ENCODE data around the gene TIMP2. TPM values are rescaled to one million over a fixed set of nuclear protein-coding genes. Genes with fewer than 3 reads are reported as not detected.
"Not testable (repeated sequence)": the region's sequence is repeated elsewhere in the genome, so short reads cannot be mapped to it uniquely, and the experiment has no call there.

The TIMP2 gene
- polyA plus RNA-seq, 3 donors, result 150 to 170 (median 150) TPM

- DNase-seq (ENCODE audit: extremely low read depth in 1 of 11, low read depth in 9 of 11, low spot score in 4 of 11), result no peak
These were observed 5.2 kb downstream of the TIMP2 start for GRCh38 chr17:78919861-78920450.

DNA sequence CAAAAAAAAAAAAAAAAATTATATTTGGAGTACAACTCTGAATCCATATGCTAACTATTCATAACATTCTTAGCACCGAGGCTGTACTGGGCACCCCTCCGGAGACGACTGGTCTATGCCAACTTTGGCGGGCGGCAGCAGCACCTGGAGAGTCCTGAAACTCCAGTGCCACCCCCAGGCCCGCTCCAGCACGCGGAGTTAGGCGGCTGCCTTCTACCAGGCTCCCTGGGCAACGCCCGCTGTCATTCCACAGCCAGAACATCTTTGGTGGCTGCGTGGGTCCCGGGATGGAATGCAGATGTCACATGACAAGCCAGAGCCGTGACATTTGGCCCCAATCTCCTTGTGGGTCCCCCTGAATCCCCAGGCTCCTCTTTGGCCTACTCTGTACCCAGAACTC is 6.2 kb downstream of the TIMP2 start:
- no peak for DNase-seq (ENCODE audit: extremely low read depth in 1 of 11, low read depth in 9 of 11, low spot score in 4 of 11)

DNA sequence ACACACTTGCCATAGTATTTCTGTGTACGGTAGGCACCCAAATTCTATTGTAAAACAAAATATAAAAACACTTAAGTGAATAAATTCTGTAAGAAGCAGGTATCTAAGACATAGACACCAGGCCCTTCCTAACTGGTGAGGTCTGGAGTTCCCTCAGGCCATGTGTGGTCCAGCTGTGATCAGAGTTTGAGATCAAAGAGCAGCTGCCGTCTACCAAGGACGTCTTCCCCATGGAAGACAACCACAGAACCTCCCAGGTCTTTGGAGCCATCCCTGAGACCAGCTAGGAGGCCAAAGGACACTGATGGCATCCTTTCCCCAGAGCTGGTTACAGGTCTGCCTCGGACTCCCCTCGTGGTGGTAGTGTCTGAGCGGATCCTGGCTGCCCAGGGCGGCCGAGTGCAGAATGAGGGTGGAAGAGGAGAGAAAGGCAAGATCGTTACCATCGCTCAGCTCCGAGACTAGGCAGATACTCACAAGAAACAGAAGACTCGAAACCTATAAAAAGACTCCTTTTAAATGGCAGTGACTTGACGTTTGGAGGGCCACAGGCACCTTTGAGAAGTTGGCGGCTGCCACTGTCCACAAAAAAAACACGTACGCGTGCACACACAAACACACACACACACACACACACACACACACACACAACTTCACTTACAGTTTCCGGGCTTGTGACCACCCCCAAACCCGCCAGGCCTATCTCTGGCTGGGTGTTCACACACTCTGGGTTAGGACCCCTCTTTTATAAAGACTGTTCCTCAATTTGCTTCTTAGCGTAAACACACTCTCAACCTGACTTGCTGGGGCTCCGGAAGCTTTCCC is 7.5 kb downstream of the TIMP2 start:
- DNase-seq (ENCODE audit: extremely low read depth in 1 of 11, low read depth in 9 of 11, low spot score in 4 of 11), result no peak

DNA sequence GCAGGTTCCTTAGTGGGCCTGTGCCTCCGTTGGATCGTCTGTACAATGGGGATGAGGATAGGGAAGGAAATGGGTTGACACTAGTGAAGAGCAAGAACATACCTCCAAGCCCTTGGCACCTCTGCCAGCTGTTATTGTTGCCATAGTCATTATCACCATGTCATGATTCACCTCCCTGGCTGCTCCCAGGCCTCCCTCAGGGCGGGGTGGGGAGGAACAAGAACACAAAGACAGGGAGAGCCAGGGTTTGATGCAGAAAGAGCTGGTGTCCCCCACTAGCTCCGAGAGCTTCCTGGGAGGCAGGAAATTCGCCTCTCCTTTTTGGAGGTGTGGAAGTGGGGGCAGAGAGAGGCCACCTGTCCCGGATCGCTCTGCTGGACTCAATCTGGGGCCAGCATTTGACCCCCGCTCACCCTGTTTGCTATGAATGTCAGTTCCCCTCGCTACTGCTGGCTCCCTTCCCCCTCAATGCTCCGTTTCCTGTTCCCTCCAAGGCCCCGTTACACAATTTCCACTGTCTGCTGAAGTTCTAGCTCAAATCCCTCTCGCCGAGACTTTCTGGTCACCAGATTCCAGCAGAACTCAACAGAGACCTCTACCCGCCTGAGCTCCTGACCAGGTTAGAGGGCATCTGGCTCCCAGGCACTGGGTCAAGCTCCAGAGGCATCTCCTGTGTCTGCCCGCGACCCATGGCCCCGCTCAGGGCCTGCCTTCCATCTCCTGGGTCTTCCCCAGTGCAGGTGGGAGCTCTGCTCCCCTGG is 9.1 kb downstream of the TIMP2 start:
- no peak for DNase-seq (ENCODE audit: extremely low read depth in 1 of 11, low read depth in 9 of 11, low spot score in 4 of 11)

DNA sequence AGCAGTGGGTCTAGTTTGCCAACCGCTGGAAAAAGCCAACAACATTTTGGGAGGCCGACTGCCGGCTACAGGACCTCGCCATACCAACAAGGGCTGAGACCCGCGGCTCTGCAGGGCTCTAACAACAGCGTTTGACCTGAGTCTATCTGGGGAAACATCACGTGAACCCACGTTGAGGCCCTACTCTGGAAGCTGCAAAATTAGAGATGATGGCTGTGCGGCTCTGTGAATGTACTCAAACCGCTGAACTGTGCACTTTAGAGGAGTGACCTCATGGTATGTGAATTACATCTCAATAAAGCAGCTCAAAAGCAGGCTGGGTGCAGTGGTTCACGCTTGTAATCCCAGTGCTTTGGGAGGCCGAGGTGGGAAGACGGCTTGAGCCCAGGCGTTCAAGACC is 12.1 kb downstream of the TIMP2 start:
- DNase-seq (ENCODE audit: extremely low read depth in 1 of 11, low read depth in 9 of 11, low spot score in 4 of 11), result no peak

GRCh38 chr17:78912082-78912481 is 13.1 kb downstream of the TIMP2 start:
- no peak for DNase-seq (ENCODE audit: extremely low read depth in 1 of 11, low read depth in 9 of 11, low spot score in 4 of 11)

DNA sequence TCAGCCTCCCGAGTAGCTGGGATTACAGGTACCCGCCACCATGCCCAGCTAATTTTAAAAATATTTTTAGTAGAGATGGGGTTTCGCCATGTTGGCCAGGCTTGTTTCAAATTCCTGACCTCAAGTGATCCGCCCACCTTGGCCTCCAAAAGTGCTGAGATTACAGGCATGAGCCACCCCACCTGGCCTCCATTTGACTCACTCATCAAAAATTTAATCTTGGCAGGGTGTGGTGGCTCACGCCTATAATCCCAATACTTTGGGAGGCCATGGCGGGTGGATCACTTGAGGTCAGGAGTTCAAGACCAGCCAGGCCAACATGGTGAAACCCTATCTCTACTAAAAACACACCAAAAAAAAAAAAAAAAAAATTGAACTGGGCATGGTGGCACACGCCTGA is 13.6 kb downstream of the TIMP2 start:
- not testable (repeated sequence) for DNase-seq (ENCODE audit: extremely low read depth in 1 of 11, low read depth in 9 of 11, low spot score in 4 of 11)

GRCh38 chr17:78910497-78911284 is 14.5 kb downstream of the TIMP2 start:
- no peak for DNase-seq (ENCODE audit: extremely low read depth in 1 of 11, low read depth in 9 of 11, low spot score in 4 of 11)

DNA sequence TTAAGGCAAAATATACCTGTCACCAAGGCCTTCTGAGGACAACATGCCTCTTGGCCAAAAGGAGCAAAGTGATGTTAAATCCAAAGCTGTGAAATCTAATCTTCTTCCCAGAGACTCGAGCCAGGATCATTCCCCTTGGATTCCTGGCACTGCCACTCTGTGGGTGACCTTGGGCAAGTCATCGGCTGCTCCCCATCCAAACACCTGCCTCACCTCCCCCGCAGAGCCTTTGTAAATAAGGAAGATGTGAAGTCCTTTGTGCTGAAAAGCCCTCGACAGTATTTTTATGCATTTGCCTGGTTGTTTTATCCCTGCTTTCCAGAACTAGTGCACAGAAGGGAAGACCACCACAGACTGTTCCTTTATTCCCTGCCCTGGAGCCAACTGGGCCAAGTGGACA is 16.8 kb downstream of the TIMP2 start:
- DNase-seq (ENCODE audit: extremely low read depth in 1 of 11, low read depth in 9 of 11, low spot score in 4 of 11), result no peak

- DNase-seq (ENCODE audit: extremely low read depth in 1 of 11, low read depth in 9 of 11, low spot score in 4 of 11), result no peak
These were observed 19.6 kb downstream of the TIMP2 start for GRCh38 chr17:78905541-78905940.

DNA sequence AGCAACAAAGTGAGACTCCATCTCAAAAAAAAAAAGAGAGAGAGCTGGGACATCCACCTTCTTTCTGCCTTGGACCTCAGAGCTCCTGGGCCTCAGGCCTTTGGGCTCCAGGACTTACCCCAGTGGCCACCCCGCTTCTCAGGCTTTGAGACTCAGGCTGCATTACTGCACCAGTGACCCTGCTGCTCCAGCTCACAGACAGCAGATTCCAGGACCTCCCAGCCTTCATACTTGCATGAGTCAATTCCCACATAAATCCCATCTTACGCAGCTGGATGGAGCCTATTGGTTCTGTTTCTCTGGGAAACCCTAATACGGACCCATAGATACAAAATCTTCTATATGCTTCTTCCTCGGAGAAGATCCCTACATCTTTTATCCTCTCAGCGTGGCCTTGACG is 20.1 kb downstream of the TIMP2 start:
- no peak for DNase-seq (ENCODE audit: extremely low read depth in 1 of 11, low read depth in 9 of 11, low spot score in 4 of 11)

DNA sequence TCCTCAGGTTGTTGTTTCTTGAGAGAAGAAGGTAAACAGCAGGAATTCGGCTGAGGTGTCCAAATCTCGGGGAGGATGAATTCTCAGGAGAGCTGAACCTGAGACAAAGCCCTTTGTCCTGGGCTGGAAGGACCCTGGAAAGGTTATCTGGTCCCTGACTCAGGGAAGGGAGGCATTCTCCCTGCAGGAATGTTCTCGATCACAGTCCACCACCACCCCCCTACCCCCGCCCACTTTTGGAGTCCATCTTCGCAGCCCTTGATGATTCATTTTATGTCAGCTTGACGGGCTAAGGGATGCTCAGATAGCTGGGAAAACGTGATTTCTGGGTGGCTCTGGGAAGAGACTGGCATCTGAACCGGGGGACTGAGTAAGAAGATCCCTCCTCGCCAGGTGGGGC is 20.8 kb downstream of the TIMP2 start:
- no peak for DNase-seq (ENCODE audit: extremely low read depth in 1 of 11, low read depth in 9 of 11, low spot score in 4 of 11)

DNA sequence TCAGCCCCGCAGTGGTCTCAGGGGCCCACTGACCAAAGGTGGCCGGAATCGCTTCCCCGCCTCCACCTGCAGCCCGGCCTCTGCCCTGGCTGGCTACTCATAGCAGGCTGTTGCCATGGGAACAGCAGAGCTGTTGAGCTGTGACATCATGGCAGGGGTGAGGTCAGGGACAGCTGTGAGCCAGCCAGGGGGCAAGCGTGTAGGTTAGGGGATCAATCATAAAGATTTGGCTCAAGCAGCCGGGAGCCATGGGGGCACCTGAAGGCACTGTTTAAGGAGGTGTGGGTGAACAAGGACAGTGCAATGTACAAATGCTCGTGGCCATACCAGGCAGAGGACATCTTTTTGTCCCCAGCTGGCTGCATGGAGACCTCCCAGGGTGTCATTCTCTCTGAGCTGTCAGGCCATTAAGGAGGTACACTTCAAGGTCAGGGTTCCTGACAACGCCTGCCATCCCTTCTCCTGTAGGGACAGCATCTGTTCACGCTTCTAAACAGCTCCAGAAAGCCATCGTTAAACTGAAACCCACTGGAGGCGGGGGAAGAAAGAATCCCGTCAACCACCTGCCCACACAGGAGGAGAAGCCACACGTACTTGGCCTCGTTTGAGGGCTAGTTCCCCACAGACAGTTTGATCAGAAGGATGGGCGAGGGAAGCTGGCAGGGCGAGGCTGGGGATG is 21.9 kb downstream of the TIMP2 start, which contains the start of gene CEP295NL:
CEP295NL (minus strand) TSS at position 101 of the 679 bp plus-strand sequence. CDS start 1,373 bp downstream, outside the sequence.
- peak in 8 of 11 donors; percentile 66 to 82 (median 71) for DNase-seq (ENCODE audit: extremely low read depth in 1 of 11, low read depth in 9 of 11, low spot score in 4 of 11)

DNA sequence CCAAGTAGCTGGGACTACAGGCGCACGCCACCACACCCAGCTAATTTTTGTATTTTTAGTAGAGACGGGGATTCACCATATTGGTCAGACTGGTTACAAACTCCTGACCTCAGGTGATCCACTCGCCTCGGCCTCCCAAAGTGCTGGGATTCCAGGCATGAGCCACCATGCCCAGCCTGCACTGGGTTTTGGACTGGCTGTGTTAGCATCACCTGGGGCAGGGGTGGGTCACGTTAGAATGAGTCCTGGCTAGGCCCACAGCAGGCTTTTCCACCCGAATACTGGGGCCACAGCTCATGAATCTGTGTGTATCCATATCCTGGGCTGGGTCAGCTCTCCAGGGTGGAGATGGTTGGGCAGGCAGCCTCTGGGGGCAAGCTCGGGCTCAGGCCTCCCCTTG is 23.0 kb downstream of the TIMP2 start:
- DNase-seq (ENCODE audit: extremely low read depth in 1 of 11, low read depth in 9 of 11, low spot score in 4 of 11), result not testable (repeated sequence)

DNA sequence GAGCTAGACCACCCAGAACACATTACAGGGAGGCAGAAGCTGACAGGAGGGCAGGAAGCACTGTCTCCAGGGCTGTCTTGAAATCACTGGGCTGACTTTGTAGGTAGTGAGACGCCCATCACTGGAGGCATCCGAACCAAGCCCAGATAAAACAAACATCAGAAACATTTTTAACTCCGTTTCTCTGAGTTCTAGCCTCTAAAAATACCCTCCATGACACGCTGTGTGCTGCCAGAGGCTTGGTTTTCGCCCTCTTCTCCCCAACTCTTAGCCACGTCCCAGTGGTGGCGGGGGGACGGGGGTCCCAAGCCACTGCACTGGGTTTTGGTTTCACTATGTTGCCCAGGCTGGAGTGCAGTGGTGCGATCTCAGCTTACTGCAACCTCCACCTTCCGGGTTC is 23.4 kb downstream of the TIMP2 start:
- DNase-seq (ENCODE audit: extremely low read depth in 1 of 11, low read depth in 9 of 11, low spot score in 4 of 11), result no peak

DNA sequence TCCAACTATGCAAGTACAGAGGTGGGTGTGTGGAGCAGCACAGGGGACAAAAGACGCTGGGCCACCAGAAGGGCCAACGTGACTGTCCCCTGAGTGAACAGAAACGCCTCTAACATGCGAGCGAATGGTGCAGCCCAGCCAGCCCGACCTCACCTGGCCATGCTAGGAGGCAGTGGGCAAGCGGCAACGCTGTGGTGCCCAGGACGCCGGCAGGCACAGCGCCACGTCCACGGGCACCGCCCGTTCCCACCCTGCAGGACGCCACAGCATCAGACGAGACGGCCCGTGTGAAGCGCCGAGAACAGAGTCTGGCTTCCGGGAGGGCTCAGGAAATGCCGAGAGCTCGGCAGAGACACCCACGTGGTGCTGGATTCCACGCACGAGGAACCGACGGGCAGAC is 24.4 kb downstream of the TIMP2 start:
- DNase-seq (ENCODE audit: extremely low read depth in 1 of 11, low read depth in 9 of 11, low spot score in 4 of 11), result no peak

GRCh38 chr17:78899361-78900260 is 25.6 kb downstream of the TIMP2 start:
- no peak for DNase-seq (ENCODE audit: extremely low read depth in 1 of 11, low read depth in 9 of 11, low spot score in 4 of 11)

- no peak for DNase-seq (ENCODE audit: extremely low read depth in 1 of 11, low read depth in 9 of 11, low spot score in 4 of 11)
These were observed 26.2 kb downstream of the TIMP2 start for GRCh38 chr17:78898947-78899346.

Data from renal cortex interstitium (tissue), 11 donors.